ENCODE data around the gene FAM78B. TPM values are rescaled to one million over a fixed set of nuclear protein-coding genes. Genes with fewer than 3 reads are reported as not detected.

FAM78B gene
- total RNA-seq, result 8.9 TPM

DNA sequence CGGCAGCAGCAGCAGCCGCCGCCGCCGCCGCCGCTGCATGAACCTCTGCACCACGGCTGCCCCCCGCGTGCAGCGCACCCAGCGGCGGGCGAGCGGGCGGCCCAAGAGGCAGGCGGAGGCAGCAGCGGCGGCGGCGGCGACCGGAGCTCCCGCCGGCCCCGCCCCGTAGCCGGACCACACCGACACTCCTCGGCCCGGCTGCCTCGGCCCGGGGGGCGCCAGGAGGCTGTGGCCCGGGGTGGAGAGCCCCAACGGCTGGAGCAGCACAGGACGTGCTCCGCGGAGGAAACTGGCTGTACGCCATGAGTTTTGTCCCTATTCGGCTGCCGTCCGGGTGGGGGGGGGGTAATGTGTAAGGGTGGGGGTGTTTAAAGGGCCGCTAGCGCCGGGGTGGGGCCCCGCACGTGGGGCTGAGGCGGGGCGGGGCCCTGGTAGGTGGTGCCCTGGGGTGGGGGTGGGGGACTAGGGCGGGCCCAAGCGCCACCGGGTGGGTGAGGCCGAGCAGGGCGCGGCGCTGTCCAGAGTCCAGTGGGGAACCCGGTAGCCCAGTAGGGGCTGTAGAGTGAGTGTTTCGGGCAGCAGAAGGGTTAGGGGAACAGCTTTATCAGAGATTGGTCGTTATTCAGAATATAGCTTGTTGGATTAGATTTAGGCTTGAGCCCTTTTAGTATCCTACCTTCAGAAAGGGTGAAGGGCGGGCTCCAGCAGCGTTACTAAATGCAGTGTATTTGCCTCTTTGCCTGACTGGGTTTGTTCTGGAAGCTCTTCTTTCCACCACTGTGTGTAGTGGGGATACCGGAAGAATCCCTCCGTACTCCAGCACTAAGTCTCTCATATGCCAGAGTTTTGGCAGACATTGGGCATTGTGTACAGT, at the start of gene FAM78B:
TSS of gene FAM78B (minus strand) at position 304 of the 874 bp plus-strand sequence. CDS start 753 bp downstream, outside the sequence.

All from camera-type eye (tissue), 1 donor.